Brain microvascular endothelial cell (primary cell): ENCODE results near the gene ASCC1.

Source experiments
- DNase-seq: peaks from one replicate; pipeline ENCODE4 v3.0.0-alpha.2; 2020
- H3K27ac ChIP-seq: fragments of 250-450 bp; sonication (Bioruptor Pico); 2 replicates; pipeline ENCODE4 v1.5.1; 2020; ENCODE audit warnings: mild to moderate bottlenecking, moderate library complexity
- H3K27me3 ChIP-seq: fragments of 250-450 bp; sonication (Bioruptor Pico); replicated peaks from 2 replicates; pipeline ENCODE4 v1.5.1; 2020; ENCODE audit warnings: mild to moderate bottlenecking
- H3K36me3 ChIP-seq: fragments of 250-450 bp; sonication (Bioruptor Pico); replicated peaks from 2 replicates; pipeline ENCODE4 v1.5.1; 2020; ENCODE audit warnings: mild to moderate bottlenecking
- H3K4me3 ChIP-seq: 2 replicates; pipeline ENCODE4 v1.5.1; 2011; ENCODE audit warnings: low read depth, mild to moderate bottlenecking, control low read depth, low read length, moderate library complexity
- CTCF ChIP-seq: IDR thresholded peaks from 2 replicates; pipeline ENCODE4 v1.5.1; 2011; ENCODE audit warnings: low read depth, mild to moderate bottlenecking, moderate library complexity, low read length, control low read depth, inconsistent platforms; ENCODE audit errors: missing control alignments
- in situ Hi-C: cut with HindIII; loops from 2 replicates; pipeline ENCODE4 v1.10.0; 2017; ENCODE audit warnings: low sequenced_read_pairs, low pct_ligation_motif_present

The ASCC1 gene

GRCh38 chr10:72255977-72256729, 40.1 kb upstream of the ASCC1 start:
- in situ Hi-C loops = no loop called here
- H3K4me3 ChIP-seq = no peak overlapping the region
- H3K36me3 ChIP-seq = no peaks in the 10 kb centered on the region
- TF ChIP-seq CTCF = no peak
- no peak for DNase-seq
- no peak overlapping the region for H3K27ac ChIP-seq
- H3K27me3 ChIP-seq = no peaks in the 10 kb centered on the region

GRCh38 chr10:72254813-72255568, 38.9 kb upstream of the ASCC1 start:
- DNase-seq = peak; percentile 73
- H3K36me3 ChIP-seq = no peaks in the 10 kb centered on the region
- H3K4me3 ChIP-seq = no peak overlapping the region
- in situ Hi-C loops = no loop called here
- no peaks in the 10 kb centered on the region for H3K27me3 ChIP-seq
- H3K27ac ChIP-seq = peak overlapping the region; percentile 57
- peak; percentile 19 for TF ChIP-seq CTCF

- Histone ChIP-seq H3K27ac (no peak overlapping the region), H3K36me3 (no peaks in the 10 kb centered on the region), H3K27me3 (no peaks in the 10 kb centered on the region), H3K4me3 (no peak overlapping the region)
- no peak for DNase-seq
- in situ Hi-C loops = no loop called here
- no peak for TF ChIP-seq CTCF
Measured at GRCh38 chr10:72253578-72253977, 37.5 kb upstream of the ASCC1 start.

- in situ Hi-C loops = no loop called here
- TF ChIP-seq CTCF = no peak
- no peak overlapping the region for H3K27ac ChIP-seq
- no peak for DNase-seq
- H3K4me3 ChIP-seq = no peak overlapping the region
- no peaks in the 10 kb centered on the region for H3K36me3 ChIP-seq
- H3K27me3 ChIP-seq = no peaks in the 10 kb centered on the region
Measured at GRCh38 chr10:72252972-72253371, 36.9 kb upstream of the ASCC1 start.

- Histone ChIP-seq H3K36me3 (no peaks in the 10 kb centered on the region), H3K27me3 (no peaks in the 10 kb centered on the region), H3K27ac (no peak overlapping the region), H3K4me3 (no peak overlapping the region)
- no peak for DNase-seq
- no peak for TF ChIP-seq CTCF
- in situ Hi-C loops = no loop called here
Measured at GRCh38 chr10:72251635-72252034, 35.6 kb upstream of the ASCC1 start.
